ENCODE measurements around the gene CWC15.
"Not testable (repeated sequence)": the region's sequence is repeated elsewhere in the genome, so short reads cannot be mapped to it uniquely, and the experiment has no call there.

Gene CWC15

DNA sequence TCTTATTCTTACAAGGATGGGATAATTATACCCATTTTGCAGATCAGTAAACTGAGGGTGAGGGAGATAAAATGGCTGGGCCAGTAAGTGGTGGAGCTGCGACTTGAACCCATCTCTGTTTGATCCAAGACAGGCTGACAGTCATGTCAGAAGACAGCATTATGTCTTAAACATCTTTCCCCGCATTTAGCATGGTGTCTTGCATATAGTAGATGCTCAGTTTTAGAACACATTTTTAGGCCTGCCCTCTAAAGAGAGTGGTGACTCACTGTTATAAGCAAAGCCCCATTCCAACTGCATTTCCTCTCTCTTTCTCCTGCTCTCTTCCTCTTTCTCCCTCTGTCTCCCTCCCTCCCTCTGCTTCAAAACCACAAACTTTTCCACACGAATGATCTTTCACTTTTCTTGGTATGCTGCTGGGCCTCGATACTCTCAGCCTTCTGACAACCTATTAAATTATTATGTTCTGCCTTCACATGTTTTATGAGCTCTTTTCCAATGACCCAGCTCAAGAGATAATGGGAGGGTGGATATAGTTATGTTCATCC lies 25.2 kb downstream of the CWC15 start:
- no peak for DNase-seq

DNA sequence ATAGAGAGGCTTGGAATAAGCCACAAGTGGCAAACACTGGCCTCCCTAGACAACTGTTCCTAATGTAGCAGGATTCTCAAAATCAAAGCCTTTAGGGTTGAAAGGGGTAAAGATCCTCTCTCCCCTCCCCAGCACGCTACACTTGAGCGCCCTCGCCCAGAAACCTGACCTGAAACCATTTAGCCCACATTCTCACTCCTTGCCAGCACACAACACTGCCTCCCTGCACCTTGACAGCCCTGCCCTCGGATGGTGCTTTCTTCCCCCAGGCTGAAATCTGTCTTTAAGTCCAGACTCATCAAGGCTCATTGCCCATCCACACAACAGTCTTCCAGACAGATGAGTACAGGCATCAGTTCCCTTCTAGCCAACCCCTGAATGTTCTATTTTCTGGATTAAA lies 26.5 kb downstream of the CWC15 start:
- no peak for DNase-seq

DNA sequence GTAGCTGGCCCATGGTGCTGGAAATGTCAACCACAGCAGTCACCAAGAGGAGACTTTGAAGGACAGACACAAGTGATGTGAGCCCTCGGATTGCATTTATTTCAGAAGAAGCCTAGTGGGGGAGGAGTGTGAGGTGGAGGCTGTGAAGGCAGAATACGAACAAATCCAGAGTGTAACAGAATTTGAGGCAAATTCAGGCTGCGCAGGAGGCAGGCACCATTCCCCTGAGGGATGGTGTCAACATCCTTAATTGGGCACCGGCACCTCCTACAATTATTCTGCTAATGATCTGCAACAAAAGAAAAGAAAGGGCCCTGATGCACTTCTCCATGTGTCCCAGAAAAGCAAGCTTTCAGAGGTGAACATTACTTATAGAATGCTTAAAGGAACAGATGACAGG lies 32.2 kb downstream of the CWC15 start:
- no peak for DNase-seq

DNA sequence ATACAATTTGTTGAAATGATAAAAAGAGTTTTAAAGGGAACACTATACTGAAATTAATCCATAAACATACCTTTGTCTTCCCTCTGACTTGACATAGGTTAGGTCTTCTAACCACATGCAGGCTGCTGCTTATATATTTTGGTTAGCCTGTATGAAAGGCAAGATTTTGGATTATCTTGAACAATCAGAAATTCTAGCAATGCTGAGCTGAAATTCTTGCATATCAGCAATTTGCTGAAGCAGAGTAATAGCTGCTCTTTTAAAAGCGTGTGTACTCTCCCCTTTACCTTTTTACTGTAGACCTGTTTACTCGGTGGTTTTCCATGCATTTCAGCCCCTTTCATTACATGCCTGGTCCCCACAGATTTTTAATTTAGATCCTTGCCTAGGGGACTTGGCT lies 34.0 kb downstream of the CWC15 start:
- no peak for DNase-seq

DNA sequence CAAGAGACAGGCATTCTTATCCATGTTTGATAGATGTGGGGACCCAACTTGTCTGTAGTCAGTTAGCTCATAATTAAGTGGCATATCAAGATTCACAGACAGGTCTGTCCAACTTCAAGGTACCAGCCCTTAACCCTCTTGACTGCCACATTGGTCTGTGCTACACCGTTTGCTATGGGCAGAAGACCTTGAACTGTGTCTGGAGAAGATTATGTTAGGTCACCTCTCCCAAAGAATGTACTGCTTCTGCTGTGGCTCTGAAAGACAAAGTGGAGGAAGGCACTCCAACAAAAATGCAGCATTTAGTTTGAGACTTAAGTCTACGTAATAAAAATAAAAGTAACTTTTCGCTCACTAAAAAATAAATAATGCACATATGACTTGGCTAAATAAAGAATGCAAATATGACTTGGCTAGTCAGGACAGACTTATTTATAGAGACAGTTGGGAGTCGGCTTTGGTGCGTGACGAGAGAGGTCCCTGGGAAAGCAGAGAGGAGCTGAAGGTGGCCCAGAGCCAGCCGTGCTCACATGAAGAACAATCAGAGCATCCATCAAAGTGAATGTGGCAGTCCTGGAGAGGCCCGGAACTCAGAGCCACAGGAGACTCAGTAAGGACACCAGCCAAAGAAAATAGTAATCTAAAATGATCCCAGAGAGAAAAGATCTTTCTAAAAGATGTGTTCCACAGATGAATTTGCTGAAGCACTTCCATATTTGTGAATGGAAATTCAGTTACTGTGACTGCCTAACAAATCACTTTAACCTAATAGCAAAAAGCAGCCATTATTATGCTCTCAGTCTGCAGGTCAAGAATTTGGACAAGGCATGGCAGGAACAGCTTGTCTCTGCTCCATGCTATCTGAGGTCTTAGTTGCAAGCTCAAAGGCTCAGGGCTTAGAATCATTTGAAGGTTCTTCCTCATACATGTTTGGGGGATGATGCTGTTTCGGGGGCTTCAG lies 35.0 kb downstream of the CWC15 start:
- DNase-seq: peak; percentile 37 to 66

DNA sequence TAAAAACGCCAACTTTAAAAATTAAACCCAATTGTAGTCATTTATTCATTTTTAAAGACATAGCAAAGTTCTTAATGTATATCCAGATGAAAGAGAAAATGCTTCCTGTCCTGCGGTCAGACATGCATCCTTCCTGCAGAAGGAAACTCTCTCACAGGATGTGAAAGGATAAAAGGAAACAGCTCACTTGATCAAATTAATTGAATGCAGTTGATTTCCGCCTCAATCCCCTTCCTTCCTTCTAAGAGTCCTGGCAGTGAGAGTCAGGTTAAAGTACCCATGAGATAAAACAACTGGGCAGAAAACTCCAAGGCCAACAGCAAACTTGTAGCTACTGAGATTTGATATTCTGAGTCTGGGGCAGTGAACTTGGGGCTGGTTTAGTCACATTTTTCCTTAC lies 38.5 kb downstream of the CWC15 start:
- DNase-seq: no peak

DNA sequence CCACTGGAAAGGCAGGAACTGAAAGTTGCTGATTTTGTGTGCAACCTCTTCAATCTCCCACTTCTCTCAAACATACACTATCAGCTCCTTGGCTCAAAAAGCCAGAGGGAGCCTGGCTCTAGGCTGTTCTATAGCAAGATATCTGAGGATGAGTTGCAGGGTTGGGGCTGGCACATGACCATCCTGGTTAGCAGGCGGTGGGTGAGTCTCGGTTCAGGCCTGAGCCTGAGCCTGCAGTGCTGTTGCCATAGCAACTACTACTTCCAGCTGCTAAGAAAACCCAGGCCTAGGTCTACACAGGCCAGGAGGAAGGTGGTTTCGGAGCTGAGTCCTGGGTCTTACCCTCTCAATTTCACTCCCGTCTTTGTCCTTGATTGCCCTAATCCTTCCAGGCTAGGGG lies 39.0 kb downstream of the CWC15 start:
- peak in 1 of 2 experiments; percentile 21 for DNase-seq

DNA sequence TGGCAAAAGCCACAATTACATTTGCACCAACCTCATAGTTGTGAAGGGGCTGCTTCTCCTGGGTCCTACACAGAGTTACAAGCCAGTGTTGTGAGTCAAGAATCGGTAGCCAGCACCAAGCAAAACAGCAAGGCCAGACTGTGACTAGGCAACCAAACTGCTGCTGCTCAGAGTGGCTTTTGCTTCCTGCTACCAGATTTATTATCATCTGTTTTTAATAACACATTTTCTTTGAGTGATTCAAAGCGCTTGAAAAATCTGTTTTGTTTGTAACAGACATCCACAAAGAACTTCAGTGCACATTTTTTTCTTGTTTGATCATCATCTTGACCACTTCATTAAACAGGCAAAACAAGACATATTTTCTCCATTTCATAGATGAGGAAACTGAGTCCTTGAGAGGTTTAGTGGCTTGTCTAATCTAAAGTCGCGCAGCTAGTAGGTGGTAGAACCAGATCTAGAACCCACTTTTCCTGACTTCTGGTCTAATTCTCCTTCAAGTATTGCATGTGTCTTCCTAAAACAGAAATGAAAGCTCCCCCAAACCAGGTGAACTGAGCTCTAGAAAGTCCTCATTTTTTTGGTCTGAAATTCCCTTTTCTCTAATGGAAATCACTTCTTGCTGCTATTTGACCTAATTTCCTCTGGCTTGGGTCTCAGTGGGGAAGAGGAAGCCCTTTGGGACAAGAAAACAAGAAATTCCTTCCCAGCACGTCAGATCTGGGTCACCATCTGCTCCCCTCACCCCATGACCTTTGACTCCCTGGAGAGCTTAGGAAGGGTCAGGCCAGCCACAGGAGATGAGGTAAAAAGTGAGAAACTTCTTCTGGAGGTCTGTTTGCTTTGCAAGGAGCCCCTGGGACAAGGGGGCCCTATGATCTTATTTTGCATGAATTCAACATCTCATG lies 39.9 kb downstream of the CWC15 start:
- DNase-seq: no peak

DNA sequence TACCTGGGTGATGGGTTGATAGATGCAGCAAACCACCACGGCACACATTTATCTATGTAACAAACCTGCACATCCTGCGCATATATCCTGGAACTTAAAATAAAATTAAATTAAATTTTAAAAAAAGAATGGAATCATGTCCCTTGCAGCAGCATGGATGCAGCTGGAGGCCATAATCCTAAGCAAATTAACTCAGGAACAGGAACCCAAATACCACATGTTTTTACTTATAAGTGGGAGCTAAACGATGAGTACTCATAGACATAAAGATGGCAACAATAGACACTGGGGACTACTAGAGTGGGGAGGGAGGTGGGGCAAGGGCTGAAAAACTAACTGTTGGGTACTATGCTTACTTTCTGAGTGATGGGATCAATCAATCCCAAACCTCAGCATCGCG lies 40.9 kb downstream of the CWC15 start:
- DNase-seq: no peak

DNA sequence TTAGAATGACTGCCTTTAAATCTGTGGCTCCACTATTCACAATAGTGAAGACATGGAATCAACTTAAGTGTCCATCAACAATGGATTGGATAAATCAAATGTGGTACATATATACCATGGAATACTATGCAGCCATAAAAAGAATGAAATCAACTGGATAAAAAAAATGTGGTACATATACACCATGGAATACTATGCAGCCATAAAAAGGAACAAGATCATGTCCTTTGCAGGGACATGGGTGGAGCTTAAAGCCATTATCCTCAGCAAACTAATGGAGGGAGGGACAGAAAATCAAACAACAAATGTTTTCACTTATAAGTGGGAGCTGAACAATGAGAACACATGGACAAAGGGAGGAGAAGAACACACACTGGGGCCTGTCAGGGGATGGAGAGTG lies 41.3 kb downstream of the CWC15 start:
- not testable (repeated sequence) for DNase-seq

DNA sequence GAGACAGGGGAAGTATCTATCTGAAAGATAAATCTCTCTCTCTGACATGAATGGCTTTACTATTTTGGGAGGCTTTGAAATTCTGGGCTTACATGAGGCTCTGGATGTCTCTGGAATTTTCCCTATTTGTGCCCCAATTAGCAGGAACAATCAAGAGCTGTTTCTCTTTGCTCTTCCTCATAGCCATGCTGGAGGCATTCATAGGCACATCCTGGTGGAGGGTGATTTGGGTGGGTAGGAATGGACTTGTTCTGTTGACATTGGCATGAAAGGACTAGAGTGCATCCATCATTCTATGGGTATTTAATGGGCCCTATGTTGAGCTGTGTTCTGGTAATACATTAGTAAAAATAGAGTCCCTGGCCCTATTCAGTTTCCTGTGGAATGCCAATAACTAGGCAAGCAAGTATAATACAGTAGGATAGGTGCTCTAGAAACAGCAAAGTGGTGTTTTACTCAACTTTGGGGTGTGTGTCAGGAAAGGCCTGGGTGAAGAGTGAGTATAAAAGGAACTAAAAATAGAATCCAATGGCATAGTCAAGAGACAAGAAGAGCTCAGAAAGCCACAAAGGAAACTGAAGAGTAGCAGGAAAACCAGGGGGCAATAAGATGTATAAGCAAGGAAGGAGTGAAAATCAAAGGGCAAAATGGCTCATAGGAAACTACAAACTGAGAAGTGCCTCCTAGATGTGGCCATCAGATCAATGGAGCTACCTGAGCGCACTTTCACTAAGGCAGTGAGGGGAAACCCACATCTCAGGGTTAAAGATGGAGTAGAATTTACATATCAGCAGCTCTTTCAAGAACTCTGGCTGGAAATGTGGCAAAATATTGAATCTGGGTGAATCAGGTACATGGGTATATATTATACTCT lies 45.0 kb downstream of the CWC15 start:
- no peak for DNase-seq

DNA sequence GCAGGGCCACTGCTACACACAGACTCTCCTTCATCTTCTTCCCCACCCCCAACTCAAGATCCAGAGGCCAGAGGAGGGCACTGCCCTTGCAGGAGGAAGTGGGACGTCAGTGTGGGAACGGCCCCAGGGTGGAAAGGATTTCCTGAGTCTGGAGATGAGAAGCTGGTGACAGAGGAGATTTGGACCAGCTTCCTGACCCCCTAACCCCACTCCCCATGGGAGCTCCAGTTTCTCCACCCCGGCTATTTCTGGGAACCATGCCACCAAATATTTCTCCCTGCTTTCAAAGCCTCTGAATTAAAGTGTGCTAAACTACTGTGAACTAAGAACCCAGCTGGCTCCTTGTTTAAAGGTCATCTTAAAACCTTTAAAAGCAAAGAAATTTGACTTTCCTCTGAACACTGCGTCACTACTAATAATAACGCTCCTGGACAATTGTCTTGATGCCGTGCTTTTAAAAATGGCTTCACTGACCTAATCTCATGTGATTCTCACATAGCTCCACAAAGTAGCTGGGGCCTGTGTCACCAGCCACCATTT lies 46.6 kb downstream of the CWC15 start:
- no peak for DNase-seq

DNA sequence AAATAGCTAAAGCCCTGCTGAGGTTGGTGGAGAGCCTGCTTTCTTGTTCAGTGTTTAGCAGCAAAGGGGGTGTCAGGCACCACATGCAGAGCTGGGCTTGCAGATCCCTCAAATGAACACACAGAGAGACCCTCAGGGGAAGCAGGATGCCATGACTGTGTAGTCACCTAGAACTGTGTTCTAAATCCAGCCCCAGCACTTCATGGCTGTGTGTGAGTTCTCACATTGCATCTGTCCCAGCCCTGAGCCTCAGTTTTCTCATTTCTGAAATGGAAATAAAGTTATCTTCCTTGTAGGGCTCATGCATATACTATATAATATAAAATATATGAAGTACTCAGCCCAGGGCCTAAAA lies 47.1 kb downstream of the CWC15 start:
- no peak for DNase-seq

DNA sequence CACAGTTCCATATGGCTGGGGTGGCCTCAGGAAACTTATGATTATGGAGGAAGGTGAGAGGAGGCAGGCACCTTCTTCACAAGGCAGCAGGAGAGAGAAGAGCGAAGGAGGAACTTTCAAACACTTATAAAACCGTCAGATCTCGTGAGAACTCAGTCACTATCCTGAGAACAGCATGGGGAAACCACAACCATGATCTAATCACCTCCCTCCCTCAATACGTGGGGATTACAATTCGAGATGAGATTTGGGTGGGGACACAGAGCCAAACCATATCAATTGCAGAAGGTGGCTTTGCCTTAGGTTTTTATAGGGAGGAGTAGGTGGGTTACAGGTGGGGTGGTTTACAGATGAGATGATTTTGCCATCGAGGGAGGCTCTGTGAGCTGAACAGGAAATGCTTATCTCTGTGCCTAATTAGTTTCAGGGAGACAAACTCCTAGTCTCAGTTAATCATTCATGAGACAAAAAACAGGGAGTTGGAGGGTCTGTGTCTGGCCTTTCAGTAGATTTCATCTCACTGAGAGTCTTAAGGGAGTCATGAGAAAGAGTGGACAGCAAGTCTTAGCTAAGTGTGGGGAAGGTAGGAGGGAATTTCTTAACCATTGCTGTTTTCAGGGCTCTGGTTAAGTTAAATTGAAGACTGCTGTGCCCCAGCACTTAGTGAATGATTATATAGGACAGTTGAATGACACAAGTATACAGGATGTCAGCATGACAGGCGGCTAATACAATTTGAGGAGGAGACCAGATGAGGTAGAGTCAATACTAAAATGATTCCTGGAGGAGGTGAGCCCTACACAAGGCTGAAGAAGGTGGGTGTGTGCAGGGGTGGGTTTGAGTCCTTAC lies 47.7 kb downstream of the CWC15 start:
- DNase-seq: no peak

DNA sequence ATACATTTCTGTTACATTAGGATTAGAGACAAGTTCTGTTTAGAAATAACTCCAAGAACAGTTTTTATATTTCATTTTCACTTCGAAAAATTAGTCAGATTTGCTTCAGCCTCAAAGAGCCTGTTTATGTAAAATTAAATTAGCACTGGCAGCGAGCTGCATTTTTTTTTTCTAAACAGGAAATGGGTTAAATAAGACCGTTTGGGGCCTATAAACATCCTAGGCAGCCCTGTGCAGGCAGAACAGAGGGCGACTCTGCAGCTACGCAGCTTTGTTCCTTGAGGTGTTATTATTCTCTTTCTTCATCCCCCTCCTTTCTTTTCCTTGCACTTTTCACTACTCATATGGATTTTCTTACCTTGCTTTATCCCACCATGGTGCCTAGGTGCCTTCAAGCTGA lies 48.7 kb downstream of the CWC15 start:
- DNase-seq: no peak

DNA sequence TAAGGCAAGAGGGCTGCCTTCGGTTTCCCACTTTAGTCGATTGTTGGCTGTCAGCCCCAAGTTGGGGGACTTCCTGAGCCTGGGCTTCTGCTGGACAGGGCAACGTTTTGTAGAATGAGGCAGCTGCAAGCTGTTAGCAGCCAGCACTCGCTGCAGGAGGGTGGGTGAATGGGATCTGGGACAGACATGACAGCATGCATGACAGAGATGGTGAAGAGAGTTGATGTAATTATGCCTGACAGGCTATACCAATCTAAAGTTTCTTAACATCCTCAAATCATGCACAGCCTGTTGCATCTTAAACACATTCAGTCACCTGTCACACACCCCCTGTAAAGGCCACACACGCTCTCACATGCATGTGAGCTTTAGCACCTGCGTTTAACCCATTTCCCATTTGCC lies 49.2 kb downstream of the CWC15 start:
- DNase-seq: no peak

DNA sequence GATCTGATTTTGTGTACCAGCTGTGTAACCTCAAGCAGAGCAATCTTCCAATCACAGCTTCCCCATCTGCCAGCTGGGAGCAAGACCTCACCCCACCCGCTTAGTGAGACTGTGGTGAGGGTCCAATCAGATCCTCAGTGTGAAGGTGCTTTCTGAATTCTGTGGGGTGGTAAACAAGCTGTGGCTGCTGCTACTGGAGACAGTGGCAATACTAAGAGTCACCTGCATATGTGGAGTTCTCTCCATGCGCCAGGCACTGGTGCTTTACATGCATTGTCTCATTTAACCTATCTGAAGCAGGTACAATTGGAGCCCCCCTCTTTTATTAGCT lies 50.4 kb downstream of the CWC15 start:
- no peak for DNase-seq

DNA sequence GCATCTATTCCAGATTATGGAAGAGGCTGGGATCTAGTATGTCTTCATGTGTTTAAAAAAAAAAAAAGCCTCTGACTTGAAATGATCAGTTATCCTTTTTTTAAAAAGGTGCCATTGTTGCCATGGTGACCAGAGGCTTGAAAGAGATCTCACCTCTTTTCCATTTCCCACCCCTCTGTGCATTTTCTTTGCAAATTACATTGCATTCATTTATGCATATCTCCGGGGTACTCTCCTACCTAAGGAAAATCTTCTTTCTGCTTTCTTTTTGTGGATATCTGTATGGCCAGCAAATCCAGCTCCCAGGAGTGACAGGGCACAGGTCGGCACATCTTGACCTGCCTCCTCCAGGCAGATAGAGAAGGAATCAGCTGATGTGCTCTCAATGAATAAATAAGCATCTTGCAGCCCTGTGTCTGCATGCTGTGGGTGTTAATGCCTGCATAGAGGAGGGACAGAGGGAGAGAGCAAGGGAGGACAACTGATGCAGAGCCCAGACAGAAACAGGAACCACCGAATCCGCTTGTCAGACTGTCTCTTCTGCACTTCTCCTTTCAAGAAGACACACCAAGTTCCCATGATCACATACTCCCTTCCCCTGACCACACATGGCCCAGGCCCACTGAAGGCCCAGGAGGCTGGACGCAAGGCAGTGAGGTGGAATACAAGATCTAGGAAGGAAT lies 50.9 kb downstream of the CWC15 start:
- DNase-seq: peak in 1 of 2 experiments; percentile 16

DNA sequence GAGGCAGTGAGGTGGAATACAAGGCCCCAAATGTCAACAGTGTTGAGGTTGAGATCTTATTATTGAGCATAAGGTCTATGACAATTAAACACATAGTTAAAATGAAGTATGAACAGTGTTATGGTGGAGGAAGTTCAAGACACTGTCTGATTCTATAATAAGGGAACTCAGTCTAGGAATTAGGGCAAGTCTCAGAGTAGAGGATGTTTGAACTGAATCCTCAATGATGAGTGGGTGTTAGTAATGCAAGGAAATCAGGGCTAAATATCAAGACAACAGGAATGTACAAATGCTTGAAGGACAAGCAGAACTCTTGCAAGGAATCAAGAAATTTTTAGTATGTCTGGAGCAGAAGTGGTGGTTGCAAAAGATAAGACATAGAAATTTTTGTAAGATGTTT lies 53.0 kb downstream of the CWC15 start:
- no peak for DNase-seq

DNA sequence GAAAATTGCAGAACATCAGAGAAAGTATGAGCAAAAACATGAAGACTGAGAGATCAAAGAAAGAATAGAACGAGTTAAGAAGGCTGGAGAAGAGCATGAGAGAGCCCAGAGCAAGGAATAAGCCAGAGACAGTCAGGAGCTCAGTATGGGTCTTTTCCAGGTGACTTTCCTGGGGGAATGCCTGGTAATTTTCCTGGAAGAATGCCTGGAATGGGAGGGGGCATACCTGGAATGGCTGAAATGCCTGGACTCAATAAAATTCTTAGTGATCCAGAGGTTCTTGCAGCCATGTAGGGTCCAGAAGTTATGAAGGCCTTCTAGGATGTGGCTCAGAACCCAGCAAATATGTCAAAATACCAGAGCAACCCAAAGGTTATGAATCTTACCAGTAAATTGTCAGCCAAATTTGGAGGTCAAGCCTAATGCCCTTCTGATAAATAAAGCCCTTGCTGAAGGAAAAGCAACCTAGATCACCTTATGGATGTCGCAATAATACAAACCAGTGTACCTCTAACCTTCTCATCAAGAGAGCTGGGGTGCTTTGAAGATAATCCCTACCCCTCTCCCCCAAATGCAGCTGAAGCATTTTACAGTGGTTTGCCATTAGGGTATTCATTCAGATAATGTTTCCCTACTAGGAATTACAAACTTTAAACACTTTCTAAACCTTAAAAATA lies 59.5 kb downstream of the CWC15 start:
- DNase-seq: not testable (repeated sequence)

Data from NCI-H526 (cell line).